Stimulated activated CD4-positive, alpha-beta T cell treated with anti-CD3 and anti-CD28 coated beads, Interleukin-1b, Interleukin-23, amount 100 ng/mL, for 24 hours (primary cell): Measurements from ENCODE around the gene GKN2.
"Not testable (repeated sequence)": the region's sequence is repeated elsewhere in the genome, so short reads cannot be mapped to it uniquely, and the experiment has no call there.

ENCODE experiments used
- DNase-seq, 4 experiments: peaks; one replicate each; pipeline ENCODE4 v3.0.0-alpha.2; 2020; ENCODE audit warnings: low read depth in 4 of 4, low spot score in 1 of 4

GKN2 gene

DNA sequence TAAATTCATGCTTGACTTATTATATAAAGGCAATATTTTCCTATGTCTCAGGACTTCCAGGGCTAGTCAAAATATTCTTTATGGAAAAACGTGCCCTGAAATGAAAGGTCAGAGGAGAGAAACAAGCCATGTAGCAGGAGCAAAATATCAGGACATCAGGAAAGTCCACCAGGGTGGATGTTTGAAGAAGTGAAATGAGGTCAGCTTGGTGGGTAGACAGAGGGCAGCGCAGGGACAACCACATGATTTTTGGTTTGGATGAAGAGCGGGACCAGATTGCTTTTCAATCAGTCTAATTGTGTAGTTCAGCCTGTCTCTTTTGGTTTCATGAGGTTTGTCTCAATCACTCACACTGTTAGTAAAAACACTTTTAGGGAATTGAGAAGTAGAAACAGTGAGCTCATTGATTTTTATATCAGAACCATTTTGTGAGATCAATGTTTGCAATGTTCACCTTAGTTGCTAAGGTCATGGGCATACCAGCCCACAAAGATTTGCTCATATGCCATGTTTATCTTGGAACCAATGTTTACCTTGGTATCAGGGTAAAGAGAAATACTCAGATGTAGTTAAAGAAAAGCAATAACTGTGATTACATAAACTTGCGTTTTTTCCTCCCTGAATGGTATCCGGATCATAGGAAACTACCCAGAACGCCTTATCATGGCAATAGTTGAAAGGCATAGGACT lies 32.1 kb downstream of the GKN2 start:
- DNase-seq = no peak

DNA sequence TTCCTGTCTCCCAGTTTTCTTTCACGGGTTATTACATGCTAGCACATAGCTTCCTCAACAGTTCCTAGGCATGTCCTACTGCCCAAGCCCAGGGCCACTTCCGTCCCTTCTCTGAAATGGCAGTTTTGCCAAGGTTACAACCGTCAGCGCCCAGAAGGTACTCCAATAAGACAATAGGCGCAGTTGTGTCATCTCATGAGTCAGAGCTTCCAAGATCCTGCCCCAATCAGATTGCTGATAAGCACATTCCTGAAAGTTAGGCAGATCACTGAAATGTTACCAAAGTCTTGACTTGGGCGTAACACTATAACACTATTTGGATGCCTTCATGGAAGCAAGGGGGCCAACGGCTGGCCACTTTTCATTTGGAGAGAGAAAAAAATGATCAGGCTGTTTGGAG lies 34.2 kb downstream of the GKN2 start:
- no peak for DNase-seq

DNA sequence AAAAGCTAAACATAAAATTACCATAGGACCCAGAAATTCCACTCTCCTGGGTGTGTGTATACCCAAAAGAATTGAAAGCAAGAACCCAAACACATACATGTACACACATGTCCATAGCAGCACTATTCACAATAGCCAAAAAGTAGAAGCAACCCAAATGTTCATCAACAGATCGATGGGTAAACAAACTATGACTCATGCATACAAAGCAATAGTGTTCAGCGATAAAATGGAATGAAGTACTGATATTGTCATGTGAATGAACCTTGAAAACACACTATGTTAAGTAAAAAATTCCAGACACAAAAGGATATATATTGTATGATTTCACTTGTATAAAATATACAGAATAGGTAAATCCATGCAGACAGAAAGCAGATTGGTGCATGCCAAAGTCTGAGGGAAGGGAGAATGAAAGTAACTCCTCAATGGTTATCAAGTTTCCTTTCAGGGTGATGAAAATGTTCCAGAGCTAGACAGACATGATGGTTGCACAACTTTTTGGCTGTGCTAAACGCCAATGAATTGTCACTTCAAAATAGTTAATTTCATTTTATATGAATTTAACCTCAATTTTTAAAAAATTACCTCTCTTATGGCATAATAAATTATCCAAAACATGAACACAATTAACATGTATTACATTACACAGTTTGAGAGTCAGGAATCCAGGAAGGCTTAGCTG lies 35.5 kb downstream of the GKN2 start:
- no peak for DNase-seq

DNA sequence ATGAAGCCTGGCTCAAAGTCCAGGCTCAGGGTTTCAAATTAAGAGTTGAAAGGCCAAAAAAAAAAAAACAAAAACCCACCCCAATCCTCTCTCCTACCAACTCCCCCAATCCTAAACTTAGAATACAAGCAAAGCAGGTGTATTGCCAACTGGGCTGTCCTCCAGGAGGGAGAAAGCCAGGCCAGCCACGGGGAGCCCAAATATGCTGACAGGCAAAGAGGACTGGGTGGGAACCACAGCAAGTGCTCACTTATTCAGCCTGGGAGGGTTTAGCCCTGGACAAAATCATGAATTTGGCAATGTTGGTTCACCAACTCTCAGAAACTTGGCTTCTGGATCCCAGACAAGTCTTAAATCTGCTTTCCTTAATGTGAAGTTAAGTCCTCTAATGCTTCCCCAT lies 36.5 kb downstream of the GKN2 start:
- DNase-seq = no peak

DNA sequence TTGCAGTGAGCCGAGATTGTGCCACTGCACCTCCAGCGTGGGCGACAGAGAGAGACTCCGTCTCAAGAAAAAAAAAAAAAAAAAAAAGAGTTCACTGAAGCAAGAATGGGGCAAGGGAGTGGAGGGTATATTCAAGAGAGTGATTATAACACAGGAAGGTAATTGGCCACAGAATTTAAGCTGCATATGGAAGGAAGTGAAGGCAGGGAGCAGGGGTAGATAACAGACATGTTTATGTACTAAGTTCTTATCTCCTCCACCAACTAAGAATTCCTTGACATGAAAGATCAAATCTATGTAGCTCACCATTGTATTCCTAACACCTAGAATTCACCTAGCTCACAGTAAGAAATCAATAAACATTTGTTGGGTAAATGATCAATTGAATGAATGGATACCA lies 37.3 kb downstream of the GKN2 start:
- no peak for DNase-seq

DNA sequence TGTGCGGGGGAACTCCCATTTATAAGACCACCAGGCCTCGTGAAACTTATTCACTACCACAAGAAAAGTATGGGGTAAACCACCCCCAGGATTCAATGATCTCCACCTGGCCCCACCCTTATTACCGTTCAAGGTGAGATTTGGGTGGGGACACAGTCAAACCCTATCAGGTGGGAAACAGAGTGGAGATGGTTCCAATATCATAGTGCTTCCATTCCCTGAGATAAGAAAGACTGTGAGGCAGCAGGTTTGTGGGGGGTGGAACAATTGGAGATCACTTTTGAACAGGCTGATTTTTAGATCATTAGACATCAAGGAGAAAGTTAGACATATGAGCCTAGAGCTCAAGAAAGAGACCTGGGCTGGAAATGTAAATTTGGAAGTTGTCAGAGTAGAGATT lies 39.3 kb downstream of the GKN2 start:
- no peak for DNase-seq

DNA sequence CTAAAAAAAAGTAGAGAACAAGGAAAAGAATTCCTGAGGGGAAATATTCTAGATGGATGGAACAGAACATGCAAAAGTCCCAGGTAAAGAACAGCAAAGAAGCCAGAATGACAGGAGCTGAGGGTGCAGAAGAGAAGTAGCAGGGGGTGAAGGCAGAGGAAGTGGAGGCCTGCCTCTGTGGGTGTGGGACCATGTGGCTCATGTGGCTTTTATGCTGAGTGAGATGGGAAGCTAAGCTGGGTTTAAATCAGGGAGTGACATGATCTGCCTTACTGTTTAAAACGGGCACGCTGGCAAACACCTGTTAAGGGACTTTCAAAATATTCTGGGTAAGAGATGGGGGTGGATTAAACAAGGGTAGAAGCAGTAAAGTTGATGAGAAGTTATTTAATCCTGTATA lies 40.0 kb downstream of the GKN2 start:
- DNase-seq = no peak

DNA sequence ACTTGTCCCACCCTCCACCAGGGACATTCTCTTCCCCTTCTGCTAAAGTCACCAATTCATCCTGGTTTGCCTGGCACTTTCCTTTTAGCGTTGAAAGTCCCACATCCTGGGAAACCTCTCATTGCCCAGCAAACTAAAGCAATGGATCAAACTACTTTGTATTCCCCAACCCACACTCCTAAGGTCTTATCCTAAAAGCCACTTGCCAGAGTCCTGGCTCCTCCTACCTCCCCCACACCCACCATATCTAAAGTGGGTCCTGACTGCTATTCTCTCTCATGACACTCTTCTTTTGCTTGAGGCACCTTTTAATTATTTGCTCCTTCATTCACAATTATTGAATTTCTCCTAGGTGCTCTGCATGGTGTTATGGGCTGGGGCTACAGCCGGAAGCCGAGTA lies 40.6 kb downstream of the GKN2 start:
- no peak for DNase-seq

DNA sequence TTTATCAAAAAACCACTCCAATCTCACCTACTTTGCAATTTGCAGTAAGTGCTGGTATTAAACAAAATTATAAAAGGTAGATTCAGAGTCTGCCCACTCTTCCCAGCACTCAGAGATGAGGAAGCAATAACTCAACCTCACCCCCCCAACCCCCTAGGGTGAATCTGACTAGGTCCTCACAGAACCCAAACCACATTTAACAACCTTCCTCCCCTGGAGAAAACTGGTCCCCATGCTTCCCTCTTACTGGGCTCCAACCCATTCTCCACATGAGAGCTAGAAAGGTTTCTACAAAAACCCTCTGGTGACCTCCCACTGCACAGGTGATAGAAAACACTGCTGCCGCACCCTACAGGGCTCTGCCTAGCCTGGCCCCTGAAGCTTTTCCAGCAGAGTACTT lies 41.0 kb downstream of the GKN2 start:
- no peak for DNase-seq

DNA sequence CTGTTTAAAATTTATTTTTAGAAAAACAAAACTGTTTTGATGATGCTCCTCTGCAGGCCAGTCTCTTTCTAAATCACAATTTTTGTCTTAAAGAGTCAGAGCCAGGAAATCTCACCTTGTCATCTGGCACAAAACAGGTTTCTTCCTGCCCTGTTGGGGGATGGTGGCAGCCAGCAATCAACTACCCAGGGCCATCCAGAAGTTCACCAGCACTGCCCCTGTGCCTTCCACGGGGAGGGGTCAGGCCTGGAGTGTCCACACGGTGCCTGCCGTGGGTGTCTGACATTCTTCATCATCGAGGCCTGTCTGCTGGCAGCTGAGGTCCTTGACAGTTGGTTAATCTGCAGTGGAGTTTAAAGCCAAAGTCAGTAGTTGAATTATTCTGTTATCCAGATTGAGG lies 41.4 kb downstream of the GKN2 start:
- no peak for DNase-seq

DNA sequence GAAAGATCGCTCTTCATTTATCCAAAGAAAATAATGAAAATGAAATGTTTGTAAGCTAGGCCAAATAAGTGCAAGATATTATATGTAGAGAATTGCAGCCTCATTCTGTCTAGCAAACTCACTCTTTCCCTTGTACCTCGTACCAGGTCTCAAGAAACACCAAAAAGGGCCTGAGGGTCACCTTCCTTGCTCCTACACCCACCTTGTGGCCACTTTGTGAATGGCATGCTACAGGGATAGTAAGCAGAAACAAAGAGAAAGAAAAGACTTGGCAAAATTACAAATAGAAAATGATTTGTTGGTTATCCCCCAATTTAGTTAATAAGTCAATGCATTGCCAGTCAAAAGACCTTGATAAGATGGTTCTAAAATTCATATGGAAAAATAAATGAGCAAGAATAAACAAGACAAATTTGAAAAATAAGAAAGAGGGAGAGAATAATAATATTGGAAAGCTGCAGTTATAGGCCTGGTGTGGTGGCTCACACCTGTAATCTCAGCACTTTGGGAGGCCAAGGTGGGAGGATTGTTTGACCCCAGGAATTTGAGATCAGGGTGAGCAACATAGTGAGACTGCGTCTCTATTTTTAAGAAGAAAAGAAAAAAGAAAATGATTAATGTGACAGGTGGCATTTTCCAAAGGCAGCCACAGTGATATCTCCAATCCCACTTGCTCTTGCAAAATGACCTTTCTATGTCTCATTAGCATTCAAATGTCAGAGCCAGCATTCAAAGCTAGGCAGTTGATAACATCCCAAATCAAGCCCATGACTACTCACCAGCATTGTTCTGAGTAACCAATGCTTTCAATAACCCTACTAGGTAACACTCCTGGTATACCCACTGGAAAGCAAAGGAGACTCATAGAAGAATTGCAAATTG lies 42.7 kb downstream of the GKN2 start:
- peak; percentile 48 to 69 (median 57) for DNase-seq

DNA sequence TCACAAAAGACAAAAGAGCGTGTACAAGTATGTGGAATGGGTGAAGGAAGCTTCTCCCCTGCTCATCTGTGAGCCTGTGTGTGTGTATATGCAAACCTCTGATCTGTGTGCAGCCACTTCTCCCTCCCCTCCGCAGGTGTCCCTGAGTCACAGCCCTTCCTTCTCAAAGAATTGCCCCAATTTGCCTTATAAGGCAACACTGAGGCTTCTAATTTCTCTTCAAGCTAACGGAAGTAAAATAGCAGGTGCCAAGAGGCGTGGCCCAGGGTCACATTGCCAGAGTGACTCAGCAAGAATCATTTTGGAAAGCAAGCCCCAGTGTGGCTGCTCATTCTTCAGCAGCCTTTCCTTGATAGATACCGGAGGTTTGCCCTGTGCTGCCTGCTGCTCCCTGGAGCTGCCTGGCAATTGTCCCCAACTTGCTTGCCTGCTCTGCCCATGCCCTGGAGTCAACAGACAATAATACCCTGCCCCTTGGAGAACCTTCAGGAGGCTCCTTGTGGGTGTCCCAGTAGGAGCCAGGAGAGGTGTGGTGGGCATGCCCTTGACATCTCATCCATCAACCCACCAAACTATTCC lies 44.2 kb downstream of the GKN2 start:
- peak; percentile 46 to 76 (median 61) for DNase-seq

DNA sequence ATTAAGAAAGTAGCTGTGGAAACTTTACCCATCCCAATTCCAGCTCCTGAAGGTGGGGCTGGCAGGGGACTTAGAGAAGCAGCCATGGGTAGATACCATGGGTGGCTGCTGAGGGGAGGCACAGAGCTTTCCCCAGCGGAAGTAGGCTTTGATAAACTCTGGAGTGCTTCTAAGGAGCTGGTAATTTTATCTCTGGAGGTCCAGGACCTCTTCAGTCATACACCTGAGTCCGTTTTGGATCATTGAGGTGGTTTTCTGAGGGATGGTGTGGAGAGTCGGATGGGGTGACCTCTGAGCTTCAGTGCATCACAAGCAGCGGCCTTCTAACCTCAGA lies 44.8 kb downstream of the GKN2 start:
- DNase-seq = no peak

DNA sequence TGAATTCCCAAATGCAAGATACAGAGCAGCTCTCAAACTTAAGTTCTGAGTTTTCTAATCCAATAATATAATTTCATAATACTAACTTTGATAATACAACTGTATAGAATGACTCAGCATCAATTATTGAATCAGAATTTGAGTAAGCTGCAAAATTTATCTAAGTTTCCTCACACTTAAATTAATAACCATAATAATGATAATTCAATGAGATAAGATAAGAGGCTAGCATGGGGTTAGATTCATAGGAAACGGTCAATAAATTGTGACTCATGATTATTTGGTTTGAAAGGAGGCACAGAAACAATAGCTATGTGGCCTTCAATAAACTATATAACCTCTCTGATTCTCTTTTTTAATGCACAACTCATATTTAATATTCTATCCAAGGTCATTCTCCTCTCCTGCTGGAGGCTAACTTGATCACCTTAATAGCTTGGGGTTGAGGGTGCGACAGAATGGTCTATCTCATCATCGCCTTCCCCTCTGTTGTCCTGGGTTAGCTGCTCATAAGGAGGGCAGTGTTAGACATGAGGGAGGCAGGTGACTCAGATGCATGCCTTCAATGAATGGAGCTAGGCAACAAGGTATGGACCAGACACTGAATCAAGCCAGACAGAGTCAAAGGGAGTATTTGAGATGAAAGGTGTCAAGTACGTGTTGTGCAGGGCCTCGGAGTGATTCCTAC lies 45.3 kb downstream of the GKN2 start:
- DNase-seq = no peak

DNA sequence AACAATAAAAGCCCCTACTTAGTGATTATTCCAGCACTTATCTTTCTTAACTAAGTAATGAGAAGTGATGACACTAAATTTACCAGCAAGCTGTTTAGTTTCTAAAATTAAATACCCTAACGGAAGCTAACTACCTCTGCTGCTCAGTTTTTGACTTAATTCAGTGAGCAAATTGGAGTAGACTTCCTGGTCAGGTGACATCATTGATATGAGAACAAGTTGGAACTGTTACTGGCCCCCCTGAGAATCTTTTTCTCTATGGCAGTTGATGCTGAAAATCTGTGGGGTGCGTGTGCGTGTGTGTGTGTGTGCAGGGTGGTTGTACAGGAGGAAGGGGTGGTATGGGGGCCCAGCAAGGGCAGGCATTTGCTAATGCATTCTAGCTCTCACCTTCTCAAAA lies 46.0 kb downstream of the GKN2 start:
- DNase-seq = no peak

DNA sequence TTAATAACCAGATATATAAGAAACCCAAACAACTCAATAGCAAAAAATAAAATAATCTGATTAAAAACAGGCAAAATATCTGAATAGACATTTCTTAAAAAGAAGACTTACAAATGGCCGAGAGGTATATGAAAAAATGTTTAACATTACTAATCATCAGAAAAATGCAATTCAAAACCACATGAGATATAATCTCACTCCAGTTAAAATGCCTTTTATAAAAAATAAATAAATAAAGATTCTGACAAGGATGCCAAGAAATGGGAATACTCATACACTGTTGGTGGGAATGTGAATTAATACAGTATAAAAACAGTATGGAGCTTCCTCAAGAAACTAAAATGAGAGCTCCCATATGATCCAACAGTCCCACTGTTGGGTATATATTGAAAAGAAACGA lies 47.6 kb downstream of the GKN2 start:
- DNase-seq = no peak

DNA sequence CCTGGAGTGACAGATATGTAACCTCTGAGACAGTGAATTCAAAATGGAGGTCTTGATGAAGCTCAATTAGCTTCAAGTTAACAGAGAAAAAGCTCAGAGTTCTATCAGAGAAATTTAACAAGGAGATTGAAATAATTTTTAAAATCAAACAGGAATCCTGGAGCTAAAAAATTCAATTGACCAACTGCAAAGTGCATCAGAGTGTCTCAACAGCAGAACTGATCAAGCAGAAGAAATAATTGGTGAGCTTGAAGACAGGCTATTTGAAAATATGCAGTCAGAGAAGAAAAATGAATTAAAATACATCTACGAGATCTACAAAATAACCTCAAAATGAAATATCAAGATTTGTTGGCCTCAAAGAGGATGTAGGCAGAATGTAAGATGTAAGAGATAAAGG lies 51.1 kb downstream of the GKN2 start:
- no peak for DNase-seq

DNA sequence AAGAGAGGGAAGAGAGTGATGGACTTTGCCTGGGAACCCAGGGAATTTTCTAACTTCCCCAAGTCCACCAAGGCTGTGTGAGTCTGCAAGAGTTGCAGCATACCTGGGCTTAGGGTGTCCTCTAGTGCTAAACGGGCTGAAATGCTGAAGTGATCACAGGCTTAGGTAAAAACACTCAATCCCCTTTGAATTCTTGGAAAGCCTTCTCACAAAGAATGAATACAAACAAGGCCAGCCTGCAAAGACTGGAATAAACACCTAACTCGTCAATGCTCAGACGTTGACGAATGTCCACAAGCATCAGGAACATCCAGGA lies 51.5 kb downstream of the GKN2 start:
- DNase-seq = no peak

DNA sequence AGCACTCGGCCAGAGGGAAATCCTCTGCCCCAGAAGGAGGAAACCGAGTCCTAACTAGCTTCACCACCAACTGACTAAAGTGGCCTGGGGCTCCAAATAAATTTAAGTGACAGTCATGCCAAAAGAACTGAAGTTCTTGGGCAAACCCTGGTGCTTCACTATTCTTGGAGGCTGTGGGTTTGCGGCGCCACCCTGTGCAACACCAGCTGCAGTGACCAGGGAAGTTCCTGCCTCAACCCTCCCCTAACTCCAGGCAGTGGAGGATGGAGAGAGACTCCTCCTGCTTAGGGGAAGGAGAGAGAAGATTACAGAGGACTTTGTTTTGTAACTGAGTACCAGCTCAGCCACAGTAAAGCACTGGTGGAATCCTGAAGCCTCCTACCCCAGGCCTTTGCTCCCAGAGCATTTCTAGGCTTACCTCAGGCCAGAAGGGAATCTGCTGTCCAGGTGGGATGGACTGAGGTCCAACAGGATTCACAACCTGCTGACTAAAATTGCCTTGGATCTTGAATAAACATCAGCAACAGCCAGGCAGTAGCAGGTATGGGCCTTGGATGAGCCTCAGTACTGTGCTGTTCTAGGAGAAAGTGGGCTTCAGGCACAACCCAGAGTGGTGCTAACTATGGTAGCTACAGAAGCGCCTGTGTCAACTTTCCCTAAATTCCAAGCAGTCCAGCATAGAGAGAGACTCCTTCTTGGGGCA lies 52.0 kb downstream of the GKN2 start:
- DNase-seq = no peak

DNA sequence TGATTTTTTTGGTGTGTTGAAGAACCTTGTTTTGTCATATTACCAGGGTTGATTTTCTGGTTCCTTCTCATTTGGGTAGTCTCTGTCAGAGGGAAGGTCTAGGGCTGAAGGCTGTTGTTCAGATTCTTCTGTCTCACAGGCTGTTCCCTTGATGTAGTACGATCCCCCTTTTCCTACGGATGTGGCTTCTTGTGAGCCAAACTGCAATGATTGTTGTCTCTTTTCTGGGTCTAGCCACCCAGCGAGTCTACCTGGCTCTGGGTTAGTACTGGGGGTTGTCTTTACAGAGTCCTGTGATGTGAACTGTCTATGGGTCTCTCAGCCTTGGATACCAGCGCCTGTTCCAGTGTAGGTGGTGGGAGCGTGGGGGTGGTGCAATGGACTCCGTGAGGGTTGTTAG lies 56.7 kb downstream of the GKN2 start:
- DNase-seq = not testable (repeated sequence)
